IMR-90 (cell line): ENCODE results near the gene NPEPL1. TPM values are rescaled to one million over a fixed set of nuclear protein-coding genes. Genes with fewer than 3 reads are reported as not detected.
A peak's percentile ranks its signal among the peaks of the same experiment; 100 is the strongest.

Experiments
- ATAC-seq: fragments of 200-7000 bp; cut with Tn5 transposase; 2 replicates; pipeline ENCODE4 v1.9.1; 2020; ENCODE audit warnings: low read depth, mild to moderate bottlenecking, moderate library complexity
- BruUV-seq: library from RNA; stranded (reverse); fragments of 400-500 nt; replicated peaks from 2 replicates; lab custom pipeline; 2021; lab: Mats Ljungman, UMichigan
- CTCF ChIA-PET: fragments of 300-600 bp; formaldehyde crosslinking; extraction: SDS; loops from one replicate; lab custom pipeline; 2021; ENCODE audit warnings: antibody characterized with exemption; lab: Yijun Ruan, JAX
- POLR2A ChIA-PET: fragments of 300-600 bp; sonication (Branson Sonifier 250); formaldehyde crosslinking; loops from one replicate; lab custom pipeline; 2022; ENCODE audit warnings: antibody characterized with exemption; ENCODE audit not compliant: unreplicated experiment; lab: Charles Lee
- DNase-seq: peaks from one replicate; pipeline ENCODE4 v3.0.0; 2013
- H2AFZ ChIP-seq: replicated peaks from 2 replicates; pipeline ENCODE3; 2013; ENCODE audit warnings: low read length, mild to moderate bottlenecking; ENCODE audit not compliant: poor library complexity
- H2AK5ac ChIP-seq: 2 replicates; pipeline ENCODE4 v1.6.1; 2013; ENCODE audit warnings: low read depth, low read length, inconsistent platforms
- H2AK9ac ChIP-seq: replicated peaks from 2 replicates; pipeline ENCODE3; 2013; ENCODE audit warnings: mild to moderate bottlenecking, low read depth, low read length, moderate library complexity; ENCODE audit not compliant: poor library complexity
- H2BK120ac ChIP-seq: 2 replicates; pipeline ENCODE4 v1.6.1; 2013; ENCODE audit warnings: low read depth, low read length, inconsistent platforms
- H2BK15ac ChIP-seq: 3 replicates; pipeline ENCODE4 v1.6.1; 2013; ENCODE audit warnings: low read depth, low read length, inconsistent platforms
- H2BK20ac ChIP-seq: 2 replicates; pipeline ENCODE4 v1.6.1; 2013; ENCODE audit warnings: low read depth, mild to moderate bottlenecking, inconsistent platforms, low read length, moderate library complexity
- H2BK5ac ChIP-seq: 2 replicates; pipeline ENCODE4 v1.6.1; 2013; ENCODE audit warnings: mild to moderate bottlenecking, low read depth, low read length, inconsistent platforms; ENCODE audit not compliant: poor library complexity, severe bottlenecking
- H3K14ac ChIP-seq: replicated peaks from 2 replicates; pipeline ENCODE4 v1.6.1; 2013; ENCODE audit warnings: low read depth, low read length, inconsistent platforms
- H3K18ac ChIP-seq: 2 replicates; pipeline ENCODE4 v1.6.1; 2013; ENCODE audit warnings: low read depth, low read length, control low read depth
- H3K23ac ChIP-seq: 2 replicates; pipeline ENCODE4 v1.6.1; 2013; ENCODE audit warnings: low read depth, low read length, inconsistent platforms
- H3K27ac ChIP-seq: 2 replicates; pipeline ENCODE4 v1.5.1; 2013; ENCODE audit warnings: mild to moderate bottlenecking, control low read depth, low read length; ENCODE audit not compliant: insufficient read depth
- H3K27me3 ChIP-seq: 2 replicates; pipeline ENCODE4 v1.6.1; 2013; ENCODE audit warnings: low read length; ENCODE audit not compliant: control insufficient read depth, insufficient read depth
- H3K36me3 ChIP-seq: 2 replicates; pipeline ENCODE4 v1.6.1; 2013; ENCODE audit warnings: low read length, mixed read lengths; ENCODE audit not compliant: control insufficient read depth, insufficient read depth
- H3K4ac ChIP-seq: 2 replicates; pipeline ENCODE4 v1.6.1; 2013; ENCODE audit warnings: low read depth, low read length, inconsistent platforms
- H3K4me1 ChIP-seq: 2 replicates; pipeline ENCODE4 v1.6.1; 2013; ENCODE audit warnings: low read length, mixed read lengths; ENCODE audit not compliant: control insufficient read depth, insufficient read depth
- H3K4me2 ChIP-seq: 2 replicates; pipeline ENCODE4 v1.6.1; 2013; ENCODE audit warnings: low read depth, mild to moderate bottlenecking, control low read depth, low read length, moderate library complexity
- H3K4me3 ChIP-seq: 2 replicates; pipeline ENCODE4 v1.5.1; 2013; ENCODE audit warnings: low read depth, mild to moderate bottlenecking, control low read depth, low read length, moderate library complexity; ENCODE audit not compliant: insufficient read depth
- H3K56ac ChIP-seq: 2 replicates; pipeline ENCODE4 v1.6.1; 2013; ENCODE audit warnings: low read length, inconsistent platforms; ENCODE audit not compliant: insufficient read depth; ENCODE audit errors: extremely low read depth
- H3K79me1 ChIP-seq, 2 experiments: 2 replicates each; pipeline ENCODE4 v1.6.1; 2013; ENCODE audit warnings: low read length in 2 of 2, inconsistent platforms in 1 of 2, low read depth in 1 of 2
- H3K9ac ChIP-seq: 2 replicates; pipeline ENCODE4 v1.6.1; 2013; ENCODE audit warnings: low read depth, low read length, control low read depth
- H3K9me1 ChIP-seq: 2 replicates; pipeline ENCODE4 v1.6.1; 2013; ENCODE audit warnings: low read length, inconsistent platforms; ENCODE audit not compliant: insufficient read depth
- H3K9me3 ChIP-seq: 2 replicates; pipeline ENCODE4 v1.6.1; 2013; ENCODE audit warnings: low read length; ENCODE audit not compliant: control insufficient read depth, insufficient read depth
- H4K20me1 ChIP-seq: 2 replicates; pipeline ENCODE4 v1.6.1; 2013; ENCODE audit warnings: low read length, inconsistent platforms; ENCODE audit not compliant: insufficient read depth
- H4K5ac ChIP-seq: 2 replicates; pipeline ENCODE4 v1.6.1; 2013; ENCODE audit warnings: mild to moderate bottlenecking, low read depth, low read length, control low read depth
- H4K8ac ChIP-seq, 2 experiments: 2 replicates each; pipeline ENCODE4 v1.6.1; 2013; ENCODE audit warnings: low read depth in 2 of 2, low read length in 2 of 2, control low read depth in 1 of 2, inconsistent platforms in 1 of 2
- H4K91ac ChIP-seq: 2 replicates; pipeline ENCODE4 v1.6.1; 2013; ENCODE audit warnings: low read depth, low read length, inconsistent platforms; ENCODE audit not compliant: insufficient read depth
- BHLHE40 ChIP-seq: fragments of 150-350 bp; IDR thresholded peaks from 2 replicates; pipeline ENCODE4 v1.6.1; 2016; ENCODE audit warnings: mild to moderate bottlenecking, low read depth, low read length
- CEBPB ChIP-seq: IDR thresholded peaks from 2 replicates; pipeline ENCODE4 v1.6.1; 2012; ENCODE audit warnings: low read depth, low read length, improper control_type of control experiment
- CHD1 ChIP-seq: IDR thresholded peaks from 2 replicates; pipeline ENCODE4 v1.6.1; 2012; ENCODE audit warnings: low read depth, low read length, improper control_type of control experiment
- CTCF ChIP-seq: conservative IDR thresholded peaks from 2 replicates; pipeline ENCODE4 v1.5.1; 2012; ENCODE audit warnings: mild to moderate bottlenecking, low read depth, low read length, improper control_type of control experiment
- FOS ChIP-seq: fragments of 150-350 bp; IDR thresholded peaks from 2 replicates; pipeline ENCODE4 v1.6.1; 2016; ENCODE audit warnings: low read depth, low read length
- MAFK ChIP-seq: IDR thresholded peaks from 2 replicates; pipeline ENCODE4 v1.6.1; 2012; ENCODE audit warnings: low read depth, low read length, improper control_type of control experiment
- MAZ ChIP-seq: IDR thresholded peaks from 2 replicates; pipeline ENCODE4 v1.6.1; 2012; ENCODE audit warnings: low read depth, mild to moderate bottlenecking, low read length, improper control_type of control experiment, moderate library complexity, borderline replicate concordance
- MXI1 ChIP-seq: IDR thresholded peaks from 2 replicates; pipeline ENCODE4 v1.6.1; 2012; ENCODE audit warnings: low read depth, mild to moderate bottlenecking, low read length, moderate library complexity, borderline replicate concordance
- NFE2L2 ChIP-seq: fragments of 150-350 bp; IDR thresholded peaks from 2 replicates; pipeline ENCODE4 v1.6.1; 2016; ENCODE audit warnings: low read depth, mild to moderate bottlenecking, low read length
- POLR2A ChIP-seq: IDR thresholded peaks from 2 replicates; pipeline ENCODE4 v1.6.1; 2012; ENCODE audit warnings: mild to moderate bottlenecking, low read depth, low read length
- RAD21 ChIP-seq: IDR thresholded peaks from 2 replicates; pipeline ENCODE4 v1.6.1; 2012; ENCODE audit warnings: low read length, improper control_type of control experiment
- RCOR1 ChIP-seq: IDR thresholded peaks from 2 replicates; pipeline ENCODE4 v1.6.1; 2012; ENCODE audit warnings: mild to moderate bottlenecking, low read length, improper control_type of control experiment; ENCODE audit not compliant: insufficient replicate concordance
- RFX5 ChIP-seq: IDR thresholded peaks from 2 replicates; pipeline ENCODE4 v1.8.0; 2012; ENCODE audit warnings: low read depth, mild to moderate bottlenecking, low read length, moderate library complexity
- SMC3 ChIP-seq: fragments of 150-350 bp; IDR thresholded peaks from 2 replicates; pipeline ENCODE4 v1.6.1; 2016; ENCODE audit warnings: low read depth, mild to moderate bottlenecking, antibody characterized with exemption, low read length, moderate library complexity
- WGBS, 2 experiments: methylation state at CpG; one replicate each; pipeline versions ENCODE4 v1.1.5 to v1.1.7; 2013; ENCODE audit warnings: missing lambda C conversion rate in 2 of 2; ENCODE audit not compliant: insufficient read length in 1 of 2; ENCODE audit errors: extremely low coverage in 2 of 2; 5-methylcytosine and 5-hydroxymethylcytosine counted together
- dilution Hi-C: fragments of 300-500 bp; cut with HindIII; formaldehyde crosslinking; loops from one replicate; pipeline ENCODE4 v1.14.3; 2018; ENCODE audit warnings: low sequenced_read_pairs; ENCODE audit not compliant: unreplicated experiment
- in situ Hi-C: fragments of 300-500 bp; cut with MboI; formaldehyde crosslinking; loops from 3 replicates; pipeline ENCODE4 v1.14.3; 2019; ENCODE audit warnings: low sequenced_read_pairs, inconsistent platforms, mixed read lengths
- intact Hi-C: fragments of 100-400 bp; cut with micrococcal nuclease; formaldehyde crosslinking; loops from 2 replicates; pipeline ENCODE4 v1.10.0; 2022
- polyA plus RNA-seq, 3 experiments: library from polyadenylated mRNA; depleted of rRNA; stranded (reverse); fragments of >200 nt; gene quantifications; 2 replicates each; pipeline ENCODE4 v1.2.3, GENCODE V29; 2012; ENCODE audit warnings: low replicate concordance in 1 of 3
- total RNA-seq: library from RNA; depleted of rRNA; stranded (reverse); fragments of >200 nt; gene quantifications from 2 replicates; pipeline ENCODE4 v1.2.3, GENCODE V29; 2012
- TF ChIP-seq, protein P1 (sequence below): fragments of 150-350 bp; IDR thresholded peaks from 2 replicates; pipeline ENCODE4 v1.6.1; 2017; ENCODE audit warnings: mild to moderate bottlenecking, antibody characterized with exemption, low read length, low read depth
- TF ChIP-seq, protein P2 (sequence below): fragments of 150-350 bp; IDR thresholded peaks from 2 replicates; pipeline ENCODE4 v1.6.1; 2016; ENCODE audit warnings: low read depth, mild to moderate bottlenecking, low read length, moderate library complexity, borderline replicate concordance

The NPEPL1 gene
- total and polyA plus RNA-seq, 2 of the 4 experiments (the other 2 are of a cell fraction): 6.3 to 10.4 TPM

DNA sequence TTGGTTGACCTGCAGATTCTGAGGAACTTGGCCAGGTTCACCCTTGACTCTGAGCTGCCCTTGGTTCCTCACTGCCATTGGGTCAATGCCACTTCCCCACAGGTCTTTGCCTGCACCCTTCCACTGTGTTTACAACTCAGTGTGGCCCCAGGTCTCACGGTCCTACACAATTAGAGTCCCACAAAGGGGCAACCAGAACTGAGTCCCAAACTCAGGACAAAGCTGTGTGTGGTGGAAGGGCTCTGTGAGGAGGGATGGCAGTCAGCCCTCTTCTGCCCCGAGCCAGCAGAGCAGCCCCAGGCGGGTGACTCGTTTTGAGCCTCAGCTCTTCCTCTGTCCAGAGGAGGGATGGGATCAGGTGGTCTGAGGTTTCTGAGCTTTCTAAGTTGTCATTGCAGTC lies 69.5 kb downstream of the NPEPL1 start:
- WGBS, 2 experiments: 20% methylated on average over 1 of the region's 4 CpGs; no CpG with 5 or more reads in 1 of the 2 experiments
- Histone ChIP-seq H3K9me1 (no peaks in the 10 kb centered on the region), H3K27me3 (peaks cover 17% of the 10 kb centered on the region), H3K9ac (no peak overlapping the region), H4K91ac (no peak overlapping the region), H4K20me1 (no peaks in the 10 kb centered on the region), H3K14ac (no peak overlapping the region), H3K79me1 (no peaks in the 10 kb centered on the region), H2BK20ac (no peak overlapping the region), H3K18ac (no peak overlapping the region), H3K36me3 (no peaks in the 10 kb centered on the region), H3K27ac (no peak overlapping the region), H2AK9ac (peak overlapping the region; percentile 29), H3K9me3 (no peaks in the 10 kb centered on the region), H3K4me2 (no peak overlapping the region), H3K4ac (no peak overlapping the region), H4K8ac (no peak overlapping the region), H3K56ac (no peak overlapping the region), H3K23ac (no peak overlapping the region), H2BK120ac (no peak overlapping the region), H2AFZ (no peak overlapping the region), H2AK5ac (no peak overlapping the region), H3K4me1 (no peaks in the 10 kb centered on the region), H3K4me3 (no peak overlapping the region), H4K5ac (no peak overlapping the region), H2BK5ac (no peak overlapping the region), H2BK15ac (no peak overlapping the region)
- POLR2A ChIA-PET: no interaction called here
- dilution Hi-C loops (no loop called here), intact Hi-C loops (no loop called here), in situ Hi-C loops (no loop called here)
- CTCF ChIA-PET: no interaction called here
- ATAC-seq (no peak), DNase-seq (no peak)
- no TSS peak for BruUV-seq
- TF ChIP-seq CTCF (no peak), MAZ (no peak), MAFK (no peak), BHLHE40 (no peak), CHD1 (no peak), POLR2A (no peak), MXI1 (no peak), RFX5 (no peak), RAD21 (no peak), NFE2L2 (no peak), FOS (no peak), SMC3 (no peak), CEBPB (no peak), RCOR1 (no peak)
- TF ChIP-seq, protein P1, sequence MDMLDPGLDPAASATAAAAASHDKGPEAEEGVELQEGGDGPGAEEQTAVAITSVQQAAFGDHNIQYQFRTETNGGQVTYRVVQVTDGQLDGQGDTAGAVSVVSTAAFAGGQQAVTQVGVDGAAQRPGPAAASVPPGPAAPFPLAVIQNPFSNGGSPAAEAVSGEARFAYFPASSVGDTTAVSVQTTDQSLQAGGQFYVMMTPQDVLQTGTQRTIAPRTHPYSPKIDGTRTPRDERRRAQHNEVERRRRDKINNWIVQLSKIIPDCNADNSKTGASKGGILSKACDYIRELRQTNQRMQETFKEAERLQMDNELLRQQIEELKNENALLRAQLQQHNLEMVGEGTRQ: no peak
- TF ChIP-seq, protein P2, sequence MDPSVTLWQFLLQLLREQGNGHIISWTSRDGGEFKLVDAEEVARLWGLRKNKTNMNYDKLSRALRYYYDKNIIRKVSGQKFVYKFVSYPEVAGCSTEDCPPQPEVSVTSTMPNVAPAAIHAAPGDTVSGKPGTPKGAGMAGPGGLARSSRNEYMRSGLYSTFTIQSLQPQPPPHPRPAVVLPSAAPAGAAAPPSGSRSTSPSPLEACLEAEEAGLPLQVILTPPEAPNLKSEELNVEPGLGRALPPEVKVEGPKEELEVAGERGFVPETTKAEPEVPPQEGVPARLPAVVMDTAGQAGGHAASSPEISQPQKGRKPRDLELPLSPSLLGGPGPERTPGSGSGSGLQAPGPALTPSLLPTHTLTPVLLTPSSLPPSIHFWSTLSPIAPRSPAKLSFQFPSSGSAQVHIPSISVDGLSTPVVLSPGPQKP: no peak
